IMR-90 (cell line): ENCODE measurements around the gene MMP25. TPM values are rescaled to one million over a fixed set of nuclear protein-coding genes. Genes with fewer than 3 reads are reported as not detected.

Source experiments
- ATAC-seq: fragments of 200-7000 bp; cut with Tn5 transposase; 2 replicates; pipeline ENCODE4 v1.9.1; 2020; ENCODE audit warnings: low read depth, mild to moderate bottlenecking, moderate library complexity
- BruUV-seq: library from RNA; stranded (reverse); fragments of 400-500 nt; replicated peaks from 2 replicates; lab custom pipeline; 2021; lab: Mats Ljungman, UMichigan
- CTCF ChIA-PET: fragments of 300-600 bp; formaldehyde crosslinking; extraction: SDS; loops from one replicate; lab custom pipeline; 2021; ENCODE audit warnings: antibody characterized with exemption; lab: Yijun Ruan, JAX
- POLR2A ChIA-PET: fragments of 300-600 bp; sonication (Branson Sonifier 250); formaldehyde crosslinking; loops from one replicate; lab custom pipeline; 2022; ENCODE audit warnings: antibody characterized with exemption; ENCODE audit not compliant: unreplicated experiment; lab: Charles Lee
- DNase-seq: peaks from one replicate; pipeline ENCODE4 v3.0.0; 2013
- H2AFZ ChIP-seq: replicated peaks from 2 replicates; pipeline ENCODE3; 2013; ENCODE audit warnings: low read length, mild to moderate bottlenecking; ENCODE audit not compliant: poor library complexity
- H2AK5ac ChIP-seq: 2 replicates; pipeline ENCODE4 v1.6.1; 2013; ENCODE audit warnings: low read depth, low read length, inconsistent platforms
- H2AK9ac ChIP-seq: replicated peaks from 2 replicates; pipeline ENCODE3; 2013; ENCODE audit warnings: mild to moderate bottlenecking, low read depth, low read length, moderate library complexity; ENCODE audit not compliant: poor library complexity
- H2BK120ac ChIP-seq: 2 replicates; pipeline ENCODE4 v1.6.1; 2013; ENCODE audit warnings: low read depth, low read length, inconsistent platforms
- H2BK15ac ChIP-seq: 3 replicates; pipeline ENCODE4 v1.6.1; 2013; ENCODE audit warnings: low read depth, low read length, inconsistent platforms
- H2BK20ac ChIP-seq: 2 replicates; pipeline ENCODE4 v1.6.1; 2013; ENCODE audit warnings: low read depth, mild to moderate bottlenecking, inconsistent platforms, low read length, moderate library complexity
- H2BK5ac ChIP-seq: 2 replicates; pipeline ENCODE4 v1.6.1; 2013; ENCODE audit warnings: mild to moderate bottlenecking, low read depth, low read length, inconsistent platforms; ENCODE audit not compliant: poor library complexity, severe bottlenecking
- H3K14ac ChIP-seq: replicated peaks from 2 replicates; pipeline ENCODE4 v1.6.1; 2013; ENCODE audit warnings: low read depth, low read length, inconsistent platforms
- H3K18ac ChIP-seq: 2 replicates; pipeline ENCODE4 v1.6.1; 2013; ENCODE audit warnings: low read depth, low read length, control low read depth
- H3K23ac ChIP-seq: 2 replicates; pipeline ENCODE4 v1.6.1; 2013; ENCODE audit warnings: low read depth, low read length, inconsistent platforms
- H3K27ac ChIP-seq: 2 replicates; pipeline ENCODE4 v1.5.1; 2013; ENCODE audit warnings: mild to moderate bottlenecking, control low read depth, low read length; ENCODE audit not compliant: insufficient read depth
- H3K27me3 ChIP-seq: 2 replicates; pipeline ENCODE4 v1.6.1; 2013; ENCODE audit warnings: low read length; ENCODE audit not compliant: control insufficient read depth, insufficient read depth
- H3K36me3 ChIP-seq: 2 replicates; pipeline ENCODE4 v1.6.1; 2013; ENCODE audit warnings: low read length, mixed read lengths; ENCODE audit not compliant: control insufficient read depth, insufficient read depth
- H3K4ac ChIP-seq: 2 replicates; pipeline ENCODE4 v1.6.1; 2013; ENCODE audit warnings: low read depth, low read length, inconsistent platforms
- H3K4me1 ChIP-seq: 2 replicates; pipeline ENCODE4 v1.6.1; 2013; ENCODE audit warnings: low read length, mixed read lengths; ENCODE audit not compliant: control insufficient read depth, insufficient read depth
- H3K4me2 ChIP-seq: 2 replicates; pipeline ENCODE4 v1.6.1; 2013; ENCODE audit warnings: low read depth, mild to moderate bottlenecking, control low read depth, low read length, moderate library complexity
- H3K4me3 ChIP-seq: 2 replicates; pipeline ENCODE4 v1.5.1; 2013; ENCODE audit warnings: low read depth, mild to moderate bottlenecking, control low read depth, low read length, moderate library complexity; ENCODE audit not compliant: insufficient read depth
- H3K56ac ChIP-seq: 2 replicates; pipeline ENCODE4 v1.6.1; 2013; ENCODE audit warnings: low read length, inconsistent platforms; ENCODE audit not compliant: insufficient read depth; ENCODE audit errors: extremely low read depth
- H3K79me1 ChIP-seq, 2 experiments: 2 replicates each; pipeline ENCODE4 v1.6.1; 2013; ENCODE audit warnings: low read length in 2 of 2, inconsistent platforms in 1 of 2, low read depth in 1 of 2
- H3K9ac ChIP-seq: 2 replicates; pipeline ENCODE4 v1.6.1; 2013; ENCODE audit warnings: low read depth, low read length, control low read depth
- H3K9me1 ChIP-seq: 2 replicates; pipeline ENCODE4 v1.6.1; 2013; ENCODE audit warnings: low read length, inconsistent platforms; ENCODE audit not compliant: insufficient read depth
- H3K9me3 ChIP-seq: 2 replicates; pipeline ENCODE4 v1.6.1; 2013; ENCODE audit warnings: low read length; ENCODE audit not compliant: control insufficient read depth, insufficient read depth
- H4K20me1 ChIP-seq: 2 replicates; pipeline ENCODE4 v1.6.1; 2013; ENCODE audit warnings: low read length, inconsistent platforms; ENCODE audit not compliant: insufficient read depth
- H4K5ac ChIP-seq: 2 replicates; pipeline ENCODE4 v1.6.1; 2013; ENCODE audit warnings: mild to moderate bottlenecking, low read depth, low read length, control low read depth
- H4K8ac ChIP-seq, 2 experiments: 2 replicates each; pipeline ENCODE4 v1.6.1; 2013; ENCODE audit warnings: low read depth in 2 of 2, low read length in 2 of 2, control low read depth in 1 of 2, inconsistent platforms in 1 of 2
- H4K91ac ChIP-seq: 2 replicates; pipeline ENCODE4 v1.6.1; 2013; ENCODE audit warnings: low read depth, low read length, inconsistent platforms; ENCODE audit not compliant: insufficient read depth
- BHLHE40 ChIP-seq: fragments of 150-350 bp; IDR thresholded peaks from 2 replicates; pipeline ENCODE4 v1.6.1; 2016; ENCODE audit warnings: mild to moderate bottlenecking, low read depth, low read length
- CEBPB ChIP-seq: IDR thresholded peaks from 2 replicates; pipeline ENCODE4 v1.6.1; 2012; ENCODE audit warnings: low read depth, low read length, improper control_type of control experiment
- MAFK ChIP-seq: IDR thresholded peaks from 2 replicates; pipeline ENCODE4 v1.6.1; 2012; ENCODE audit warnings: low read depth, low read length, improper control_type of control experiment
- MAZ ChIP-seq: IDR thresholded peaks from 2 replicates; pipeline ENCODE4 v1.6.1; 2012; ENCODE audit warnings: low read depth, mild to moderate bottlenecking, low read length, improper control_type of control experiment, moderate library complexity, borderline replicate concordance
- MXI1 ChIP-seq: IDR thresholded peaks from 2 replicates; pipeline ENCODE4 v1.6.1; 2012; ENCODE audit warnings: low read depth, mild to moderate bottlenecking, low read length, moderate library complexity, borderline replicate concordance
- NFE2L2 ChIP-seq: fragments of 150-350 bp; IDR thresholded peaks from 2 replicates; pipeline ENCODE4 v1.6.1; 2016; ENCODE audit warnings: low read depth, mild to moderate bottlenecking, low read length
- RAD21 ChIP-seq: IDR thresholded peaks from 2 replicates; pipeline ENCODE4 v1.6.1; 2012; ENCODE audit warnings: low read length, improper control_type of control experiment
- RFX5 ChIP-seq: IDR thresholded peaks from 2 replicates; pipeline ENCODE4 v1.8.0; 2012; ENCODE audit warnings: low read depth, mild to moderate bottlenecking, low read length, moderate library complexity
- WGBS, 2 experiments: methylation state at CpG; one replicate each; pipeline versions ENCODE4 v1.1.5 to v1.1.7; 2013; ENCODE audit warnings: missing lambda C conversion rate in 2 of 2; ENCODE audit not compliant: insufficient read length in 1 of 2; ENCODE audit errors: extremely low coverage in 2 of 2; 5-methylcytosine and 5-hydroxymethylcytosine counted together
- dilution Hi-C: fragments of 300-500 bp; cut with HindIII; formaldehyde crosslinking; loops from one replicate; pipeline ENCODE4 v1.14.3; 2018; ENCODE audit warnings: low sequenced_read_pairs; ENCODE audit not compliant: unreplicated experiment
- in situ Hi-C: fragments of 300-500 bp; cut with MboI; formaldehyde crosslinking; loops from 3 replicates; pipeline ENCODE4 v1.14.3; 2019; ENCODE audit warnings: low sequenced_read_pairs, inconsistent platforms, mixed read lengths
- intact Hi-C: fragments of 100-400 bp; cut with micrococcal nuclease; formaldehyde crosslinking; loops from 2 replicates; pipeline ENCODE4 v1.10.0; 2022
- polyA plus RNA-seq, 3 experiments: library from polyadenylated mRNA; depleted of rRNA; stranded (reverse); fragments of >200 nt; gene quantifications; 2 replicates each; pipeline ENCODE4 v1.2.3, GENCODE V29; 2012; ENCODE audit warnings: low replicate concordance in 1 of 3
- total RNA-seq: library from RNA; depleted of rRNA; stranded (reverse); fragments of >200 nt; gene quantifications from 2 replicates; pipeline ENCODE4 v1.2.3, GENCODE V29; 2012
- TF ChIP-seq, protein P1 (sequence below): fragments of 150-350 bp; IDR thresholded peaks from 2 replicates; pipeline ENCODE4 v1.6.1; 2016; ENCODE audit warnings: low read depth, mild to moderate bottlenecking, low read length, moderate library complexity, borderline replicate concordance
- TF ChIP-seq, protein P2 (sequence below): conservative IDR thresholded peaks from 2 replicates; pipeline ENCODE4 v1.5.1; 2012; ENCODE audit warnings: mild to moderate bottlenecking, low read depth, low read length, improper control_type of control experiment

The MMP25 gene
- total and polyA plus RNA-seq, 2 of the 4 experiments (the other 2 are of a cell fraction), result 0.07 TPM; not detected in 1

DNA sequence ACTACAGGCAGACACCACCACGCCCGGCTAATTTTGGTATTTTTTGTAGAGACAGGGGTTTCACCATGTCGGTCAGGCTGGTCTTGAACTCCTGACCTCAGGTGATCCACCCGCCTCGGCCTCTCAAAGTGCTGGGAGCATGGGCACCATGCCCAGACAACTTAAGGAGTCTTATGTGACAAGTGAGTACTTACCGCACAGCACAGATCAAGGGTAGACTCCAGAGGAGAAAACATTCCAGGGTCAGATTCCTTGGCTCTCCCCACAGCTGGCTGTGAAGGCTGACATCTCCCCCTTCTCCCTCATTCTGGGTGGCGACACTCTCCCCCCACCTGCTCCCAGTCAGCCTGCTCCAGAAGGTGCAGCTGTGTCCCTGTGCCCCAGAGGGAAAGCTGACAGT lies 42.1 kb downstream of the MMP25 start:
- H3K9me1 ChIP-seq, result no peaks in the 10 kb centered on the region
- intact Hi-C loops (no loop called here), in situ Hi-C loops (no loop called here), dilution Hi-C loops (no loop called here)
- H3K23ac ChIP-seq, result no peak overlapping the region
- no peak for TF ChIP-seq MAFK
- no peak for TF ChIP-seq BHLHE40
- TF ChIP-seq, protein P1, sequence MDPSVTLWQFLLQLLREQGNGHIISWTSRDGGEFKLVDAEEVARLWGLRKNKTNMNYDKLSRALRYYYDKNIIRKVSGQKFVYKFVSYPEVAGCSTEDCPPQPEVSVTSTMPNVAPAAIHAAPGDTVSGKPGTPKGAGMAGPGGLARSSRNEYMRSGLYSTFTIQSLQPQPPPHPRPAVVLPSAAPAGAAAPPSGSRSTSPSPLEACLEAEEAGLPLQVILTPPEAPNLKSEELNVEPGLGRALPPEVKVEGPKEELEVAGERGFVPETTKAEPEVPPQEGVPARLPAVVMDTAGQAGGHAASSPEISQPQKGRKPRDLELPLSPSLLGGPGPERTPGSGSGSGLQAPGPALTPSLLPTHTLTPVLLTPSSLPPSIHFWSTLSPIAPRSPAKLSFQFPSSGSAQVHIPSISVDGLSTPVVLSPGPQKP, result no peak
- TF ChIP-seq RAD21, result no peak
- TF ChIP-seq RFX5, result no peak
- TF ChIP-seq MAZ, result no peak
- TF ChIP-seq MXI1, result no peak
- no peak for TF ChIP-seq CEBPB
- TF ChIP-seq NFE2L2, result no peak
- TF ChIP-seq, protein P2, sequence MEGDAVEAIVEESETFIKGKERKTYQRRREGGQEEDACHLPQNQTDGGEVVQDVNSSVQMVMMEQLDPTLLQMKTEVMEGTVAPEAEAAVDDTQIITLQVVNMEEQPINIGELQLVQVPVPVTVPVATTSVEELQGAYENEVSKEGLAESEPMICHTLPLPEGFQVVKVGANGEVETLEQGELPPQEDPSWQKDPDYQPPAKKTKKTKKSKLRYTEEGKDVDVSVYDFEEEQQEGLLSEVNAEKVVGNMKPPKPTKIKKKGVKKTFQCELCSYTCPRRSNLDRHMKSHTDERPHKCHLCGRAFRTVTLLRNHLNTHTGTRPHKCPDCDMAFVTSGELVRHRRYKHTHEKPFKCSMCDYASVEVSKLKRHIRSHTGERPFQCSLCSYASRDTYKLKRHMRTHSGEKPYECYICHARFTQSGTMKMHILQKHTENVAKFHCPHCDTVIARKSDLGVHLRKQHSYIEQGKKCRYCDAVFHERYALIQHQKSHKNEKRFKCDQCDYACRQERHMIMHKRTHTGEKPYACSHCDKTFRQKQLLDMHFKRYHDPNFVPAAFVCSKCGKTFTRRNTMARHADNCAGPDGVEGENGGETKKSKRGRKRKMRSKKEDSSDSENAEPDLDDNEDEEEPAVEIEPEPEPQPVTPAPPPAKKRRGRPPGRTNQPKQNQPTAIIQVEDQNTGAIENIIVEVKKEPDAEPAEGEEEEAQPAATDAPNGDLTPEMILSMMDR, result no peak
- no peak overlapping the region for H4K8ac ChIP-seq
- no CpG with 5 or more reads among the region's 7 CpGs for WGBS, 2 experiments
- no TSS peak for BruUV-seq
- ChIA-PET CTCF (no interaction called here), POLR2A (no interaction called here)
- peaks cover 28% of the 10 kb centered on the region for H3K27me3 ChIP-seq
- H3K9me3 ChIP-seq, result no peaks in the 10 kb centered on the region
- H4K20me1 ChIP-seq, result no peaks in the 10 kb centered on the region
- ATAC-seq, result no peak
- H2AFZ ChIP-seq, result no peak overlapping the region
- H3K4me3 ChIP-seq, result no peak overlapping the region
- H3K56ac ChIP-seq, result no peak overlapping the region
- H2BK120ac ChIP-seq, result no peak overlapping the region
- DNase-seq, result no peak
- no peak overlapping the region for H4K91ac ChIP-seq
- no peak overlapping the region for H4K5ac ChIP-seq
- H3K9ac ChIP-seq, result no peak overlapping the region
- H3K36me3 ChIP-seq, result no peaks in the 10 kb centered on the region
- no peak overlapping the region for H2AK5ac ChIP-seq
- no peak overlapping the region for H2BK15ac ChIP-seq
- no peaks in the 10 kb centered on the region for H3K79me1 ChIP-seq
- no peak overlapping the region for H3K27ac ChIP-seq
- no peak overlapping the region for H3K4me2 ChIP-seq
- no peak overlapping the region for H3K14ac ChIP-seq
- H2BK5ac ChIP-seq, result no peak overlapping the region
- no peak overlapping the region for H2BK20ac ChIP-seq
- H3K18ac ChIP-seq, result no peak overlapping the region
- no peak overlapping the region for H2AK9ac ChIP-seq
- no peaks in the 10 kb centered on the region for H3K4me1 ChIP-seq
- no peak overlapping the region for H3K4ac ChIP-seq
